HEK293 (cell line): ENCODE data around the gene ZNF276.

Experiments
- CTCF ChIA-PET: fragments of 350-600 bp; formaldehyde crosslinking; extraction: SDS; loops from one replicate; lab custom pipeline; 2021; ENCODE audit warnings: antibody characterized with exemption; lab: Yijun Ruan, JAX
- POLR2A ChIA-PET: fragments of 300-600 bp; formaldehyde crosslinking; extraction: SDS; loops from one replicate; lab custom pipeline; 2020; ENCODE audit warnings: antibody characterized with exemption, inconsistent platforms; lab: Yijun Ruan, JAX
- H3K27ac ChIP-seq: fragments of 200-500 bp; sonication (Bioruptor generic); 2 replicates; pipeline ENCODE4 v1.5.1; 2014; ENCODE audit warnings: low read depth, low read length, control low read depth, inconsistent platforms; ENCODE audit errors: extremely low read depth
- H3K36me3 ChIP-seq, 2 experiments: fragments of 200-500 bp in 1 of 2; sonication (Bioruptor generic) in 1 of 2; 1 replicate in 1 of 2; 2 replicates in 1 of 2; pipeline ENCODE4 v1.5.1; 2014 to 2017; ENCODE audit warnings: inconsistent platforms in 2 of 2, low read length in 2 of 2; ENCODE audit not compliant: control insufficient read depth in 2 of 2, insufficient read depth in 1 of 2
- H3K4me1 ChIP-seq: fragments of 200-500 bp; sonication (Bioruptor generic); 2 replicates; pipeline ENCODE4 v1.5.1; 2014; ENCODE audit warnings: mild to moderate bottlenecking, low read length, inconsistent platforms; ENCODE audit not compliant: control insufficient read depth, insufficient read depth
- H3K4me3 ChIP-seq: 2 replicates; pipeline ENCODE4 v1.5.1; 2011; ENCODE audit warnings: low read depth, mild to moderate bottlenecking, control low read depth, low read length, moderate library complexity
- H3K9me3 ChIP-seq: fragments of 200-500 bp; sonication (Bioruptor generic); 2 replicates; pipeline ENCODE4 v1.5.1; 2014; ENCODE audit warnings: low read depth, low read length, inconsistent platforms; ENCODE audit not compliant: control insufficient read depth, insufficient read depth
- GLIS1 ChIP-seq: fragments of 450-650 bp; formaldehyde crosslinking; IDR thresholded peaks from 2 replicates; pipeline ENCODE4 v1.5.1; 2016; ENCODE audit warnings: missing biosample characterization, missing genetic modification characterization
- GLIS2 ChIP-seq: fragments of 450-650 bp; formaldehyde crosslinking; IDR thresholded peaks from 2 replicates; pipeline ENCODE4 v1.5.1; 2016; ENCODE audit warnings: missing biosample characterization, missing genetic modification characterization
- KLF16 ChIP-seq: fragments of 450-650 bp; formaldehyde crosslinking; IDR thresholded peaks from 2 replicates; pipeline ENCODE4 v1.5.1; 2017; ENCODE audit warnings: missing biosample characterization, missing genetic modification characterization
- ZBTB48 ChIP-seq: fragments of 450-650 bp; formaldehyde crosslinking; IDR thresholded peaks from 2 replicates; pipeline ENCODE4 v1.5.1; 2016; ENCODE audit warnings: missing biosample characterization, missing genetic modification characterization
- ZFP3 ChIP-seq: fragments of 450-650 bp; formaldehyde crosslinking; IDR thresholded peaks from 2 replicates; pipeline ENCODE4 v1.5.1; 2016; ENCODE audit warnings: low read depth, missing biosample characterization, missing genetic modification characterization
- ZFP41 ChIP-seq: fragments of 450-650 bp; formaldehyde crosslinking; IDR thresholded peaks from 2 replicates; pipeline ENCODE4 v1.5.1; 2016; ENCODE audit warnings: missing biosample characterization, missing genetic modification characterization, borderline replicate concordance
- ZIC2 ChIP-seq: fragments of 450-650 bp; formaldehyde crosslinking; IDR thresholded peaks from 2 replicates; pipeline ENCODE4 v1.5.1; 2016; ENCODE audit warnings: missing biosample characterization, missing genetic modification characterization
- ZNF138 ChIP-seq: fragments of 450-650 bp; formaldehyde crosslinking; IDR thresholded peaks from 2 replicates; pipeline ENCODE4 v1.5.1; 2016; ENCODE audit warnings: missing biosample characterization, missing genetic modification characterization, borderline replicate concordance
- ZNF2 ChIP-seq: fragments of 450-650 bp; formaldehyde crosslinking; IDR thresholded peaks from 2 replicates; pipeline ENCODE4 v1.5.1; 2016; ENCODE audit warnings: missing biosample characterization, missing genetic modification characterization
- ZNF350 ChIP-seq: fragments of 450-650 bp; formaldehyde crosslinking; IDR thresholded peaks from 2 replicates; pipeline ENCODE4 v1.5.0; 2017; ENCODE audit warnings: missing biosample characterization, mild to moderate bottlenecking, missing genetic modification characterization
- ZNF394 ChIP-seq: fragments of 450-650 bp; formaldehyde crosslinking; IDR thresholded peaks from 2 replicates; pipeline ENCODE4 v1.5.1; 2016; ENCODE audit warnings: missing biosample characterization, missing genetic modification characterization, mild to moderate bottlenecking, moderate library complexity, borderline replicate concordance
- ZNF843 ChIP-seq: fragments of 450-650 bp; formaldehyde crosslinking; IDR thresholded peaks from 2 replicates; pipeline ENCODE4 v1.5.1; 2016; ENCODE audit warnings: missing biosample characterization, missing genetic modification characterization
- TF ChIP-seq, protein P1 (sequence below): fragments of 450-650 bp; formaldehyde crosslinking; IDR thresholded peaks from 2 replicates; pipeline ENCODE4 v1.5.1; 2016; ENCODE audit warnings: missing biosample characterization, missing genetic modification characterization
- TF ChIP-seq, protein P2 (sequence below): fragments of 450-650 bp; formaldehyde crosslinking; IDR thresholded peaks from 2 replicates; pipeline ENCODE4 v1.5.1; 2017; ENCODE audit warnings: missing biosample characterization, missing genetic modification characterization
- TF ChIP-seq, protein P3 (sequence below): fragments of 450-650 bp; formaldehyde crosslinking; IDR thresholded peaks from 2 replicates; pipeline ENCODE4 v1.5.1; 2016; ENCODE audit warnings: missing biosample characterization, missing genetic modification characterization

Gene ZNF276

DNA sequence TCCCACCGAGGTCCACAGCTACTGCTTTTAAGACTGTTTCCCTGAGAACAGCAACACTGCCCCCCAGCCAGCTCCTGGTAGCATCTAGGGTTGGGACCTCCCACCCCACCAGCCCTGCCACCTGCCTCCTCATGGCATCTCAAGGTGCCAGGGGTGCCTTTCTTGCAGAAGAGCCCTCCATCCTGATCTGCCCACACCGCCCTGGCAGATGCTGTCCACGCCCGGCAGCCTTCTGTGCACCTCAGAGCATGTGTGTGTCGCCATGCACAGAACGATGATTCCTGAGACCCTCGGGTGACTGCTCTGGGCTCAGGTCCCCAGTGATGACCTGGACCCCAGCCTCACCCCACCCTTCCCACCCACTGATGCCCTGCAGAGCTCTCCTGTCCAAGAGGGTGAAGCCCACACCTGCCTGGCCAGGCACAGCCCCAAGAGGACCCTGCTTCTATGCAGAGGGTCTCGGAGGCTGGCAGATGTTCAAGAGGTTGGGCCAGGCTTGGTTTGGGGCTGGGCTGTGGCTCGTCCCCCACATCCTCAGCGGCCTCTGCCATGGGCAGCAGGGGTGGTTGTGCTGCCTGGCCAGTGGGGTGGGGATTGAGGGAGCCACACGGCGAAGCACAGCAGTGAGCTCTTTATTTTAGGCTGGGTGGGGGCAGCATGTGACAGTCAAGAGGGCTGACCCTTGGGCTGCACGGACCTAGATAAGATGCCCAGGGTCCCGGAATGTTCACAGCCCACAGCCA is 14.6 kb upstream of the ZNF276 start:
- Histone ChIP-seq H3K4me1 (no peaks in the 10 kb centered on the region; the same call in 1 of the 2 replicates), H3K9me3 (no peaks in the 10 kb centered on the region), H3K36me3 (no peaks in the 10 kb centered on the region), H3K4me3 (no peak overlapping the region), H3K27ac (no peak overlapping the region)
- ChIA-PET CTCF (interaction anchor here (0.6 to 2.5 kb wide), 23 partner anchors 9 to 319 kb away, joined by 3 to 23 read pairs (median 5); partner anchors contain the start of gene VPS9D1), POLR2A (interaction anchor here (0.6 to 2.1 kb wide), 16 partner anchors 9 to 459 kb away, joined by 3 to 10 read pairs (median 4); partner anchors contain the start of genes CDK10, TCF25 and VPS9D1)
- TF ChIP-seq, protein P1, sequence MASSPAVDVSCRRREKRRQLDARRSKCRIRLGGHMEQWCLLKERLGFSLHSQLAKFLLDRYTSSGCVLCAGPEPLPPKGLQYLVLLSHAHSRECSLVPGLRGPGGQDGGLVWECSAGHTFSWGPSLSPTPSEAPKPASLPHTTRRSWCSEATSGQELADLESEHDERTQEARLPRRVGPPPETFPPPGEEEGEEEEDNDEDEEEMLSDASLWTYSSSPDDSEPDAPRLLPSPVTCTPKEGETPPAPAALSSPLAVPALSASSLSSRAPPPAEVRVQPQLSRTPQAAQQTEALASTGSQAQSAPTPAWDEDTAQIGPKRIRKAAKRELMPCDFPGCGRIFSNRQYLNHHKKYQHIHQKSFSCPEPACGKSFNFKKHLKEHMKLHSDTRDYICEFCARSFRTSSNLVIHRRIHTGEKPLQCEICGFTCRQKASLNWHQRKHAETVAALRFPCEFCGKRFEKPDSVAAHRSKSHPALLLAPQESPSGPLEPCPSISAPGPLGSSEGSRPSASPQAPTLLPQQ (tag by site-specific recombination): no peak
- no peak for TF ChIP-seq ZFP3
- TF ChIP-seq ZNF394 (tag by site-specific recombination): no peak
- no peak for TF ChIP-seq ZNF2 (tag by site-specific recombination)
- TF ChIP-seq, protein P2, sequence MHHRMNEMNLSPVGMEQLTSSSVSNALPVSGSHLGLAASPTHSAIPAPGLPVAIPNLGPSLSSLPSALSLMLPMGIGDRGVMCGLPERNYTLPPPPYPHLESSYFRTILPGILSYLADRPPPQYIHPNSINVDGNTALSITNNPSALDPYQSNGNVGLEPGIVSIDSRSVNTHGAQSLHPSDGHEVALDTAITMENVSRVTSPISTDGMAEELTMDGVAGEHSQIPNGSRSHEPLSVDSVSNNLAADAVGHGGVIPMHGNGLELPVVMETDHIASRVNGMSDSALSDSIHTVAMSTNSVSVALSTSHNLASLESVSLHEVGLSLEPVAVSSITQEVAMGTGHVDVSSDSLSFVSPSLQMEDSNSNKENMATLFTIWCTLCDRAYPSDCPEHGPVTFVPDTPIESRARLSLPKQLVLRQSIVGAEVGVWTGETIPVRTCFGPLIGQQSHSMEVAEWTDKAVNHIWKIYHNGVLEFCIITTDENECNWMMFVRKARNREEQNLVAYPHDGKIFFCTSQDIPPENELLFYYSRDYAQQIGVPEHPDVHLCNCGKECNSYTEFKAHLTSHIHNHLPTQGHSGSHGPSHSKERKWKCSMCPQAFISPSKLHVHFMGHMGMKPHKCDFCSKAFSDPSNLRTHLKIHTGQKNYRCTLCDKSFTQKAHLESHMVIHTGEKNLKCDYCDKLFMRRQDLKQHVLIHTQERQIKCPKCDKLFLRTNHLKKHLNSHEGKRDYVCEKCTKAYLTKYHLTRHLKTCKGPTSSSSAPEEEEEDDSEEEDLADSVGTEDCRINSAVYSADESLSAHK (tag by site-specific recombination): no peak
- TF ChIP-seq ZIC2 (tag by site-specific recombination): no peak
- TF ChIP-seq KLF16: no peak
- no peak for TF ChIP-seq ZNF350
- TF ChIP-seq ZBTB48 (tag by site-specific recombination): peak; percentile 12; the same call in 1 of the 2 replicates
- no peak for TF ChIP-seq ZFP41 (tag by site-specific recombination)
- peak; percentile 23 for TF ChIP-seq GLIS2 (tag by site-specific recombination)
- TF ChIP-seq, protein P3, sequence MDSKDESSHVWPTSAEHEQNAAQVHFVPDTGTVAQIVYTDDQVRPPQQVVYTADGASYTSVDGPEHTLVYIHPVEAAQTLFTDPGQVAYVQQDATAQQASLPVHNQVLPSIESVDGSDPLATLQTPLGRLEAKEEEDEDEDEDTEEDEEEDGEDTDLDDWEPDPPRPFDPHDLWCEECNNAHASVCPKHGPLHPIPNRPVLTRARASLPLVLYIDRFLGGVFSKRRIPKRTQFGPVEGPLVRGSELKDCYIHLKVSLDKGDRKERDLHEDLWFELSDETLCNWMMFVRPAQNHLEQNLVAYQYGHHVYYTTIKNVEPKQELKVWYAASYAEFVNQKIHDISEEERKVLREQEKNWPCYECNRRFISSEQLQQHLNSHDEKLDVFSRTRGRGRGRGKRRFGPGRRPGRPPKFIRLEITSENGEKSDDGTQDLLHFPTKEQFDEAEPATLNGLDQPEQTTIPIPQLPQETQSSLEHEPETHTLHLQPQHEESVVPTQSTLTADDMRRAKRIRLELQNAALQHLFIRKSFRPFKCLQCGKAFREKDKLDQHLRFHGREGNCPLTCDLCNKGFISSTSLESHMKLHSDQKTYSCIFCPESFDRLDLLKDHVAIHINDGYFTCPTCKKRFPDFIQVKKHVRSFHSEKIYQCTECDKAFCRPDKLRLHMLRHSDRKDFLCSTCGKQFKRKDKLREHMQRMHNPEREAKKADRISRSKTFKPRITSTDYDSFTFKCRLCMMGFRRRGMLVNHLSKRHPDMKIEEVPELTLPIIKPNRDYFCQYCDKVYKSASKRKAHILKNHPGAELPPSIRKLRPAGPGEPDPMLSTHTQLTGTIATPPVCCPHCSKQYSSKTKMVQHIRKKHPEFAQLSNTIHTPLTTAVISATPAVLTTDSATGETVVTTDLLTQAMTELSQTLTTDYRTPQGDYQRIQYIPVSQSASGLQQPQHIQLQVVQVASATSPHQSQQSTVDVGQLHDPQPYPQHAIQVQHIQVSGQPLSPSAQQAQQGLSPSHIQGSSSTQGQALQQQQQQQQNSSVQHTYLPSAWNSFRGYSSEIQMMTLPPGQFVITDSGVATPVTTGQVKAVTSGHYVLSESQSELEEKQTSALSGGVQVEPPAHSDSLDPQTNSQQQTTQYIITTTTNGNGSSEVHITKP (tag by site-specific recombination): no peak

DNA sequence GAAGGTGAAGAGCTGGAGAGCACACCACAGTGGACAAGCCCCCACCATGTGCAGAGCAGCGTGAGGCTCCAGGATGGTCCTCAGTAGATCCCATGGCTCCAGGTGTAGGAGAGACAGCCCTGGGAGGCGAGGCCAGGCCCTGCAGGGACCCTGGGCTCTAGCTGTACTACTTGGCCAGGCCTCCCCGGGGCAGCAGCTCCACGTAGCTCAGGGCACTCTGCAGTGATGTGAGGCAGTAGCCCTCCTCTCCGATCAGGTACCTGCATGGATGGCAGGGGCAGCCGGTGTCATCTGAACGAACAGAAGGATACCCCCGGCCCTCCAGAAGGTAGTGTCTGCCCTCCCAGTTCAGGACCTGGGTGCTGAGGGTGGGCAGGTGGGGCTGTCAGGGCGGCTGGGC is 13.6 kb upstream of the ZNF276 start:
- no peaks in the 10 kb centered on the region for H3K9me3 ChIP-seq
- ChIA-PET CTCF (interaction anchor here (0.5 to 0.8 kb wide), 2 partner anchors 34 to 166 kb away, joined by 3 to 5 read pairs; partner anchors contain the start of gene TCF25), POLR2A (interaction anchor here (1.2 kb wide), 1 partner anchor 10 kb away, joined by 3 read pairs; no protein-coding TSS in a partner anchor)
- H3K4me3 ChIP-seq: no peak overlapping the region
- H3K27ac ChIP-seq: no peak overlapping the region
- no peaks in the 10 kb centered on the region for H3K36me3 ChIP-seq
- H3K4me1 ChIP-seq: no peaks in the 10 kb centered on the region; the same call in 1 of the 2 replicates
- TF ChIP-seq ZNF843 (no peak), ZNF138 (no peak), GLIS1 (tag by site-specific recombination) (0 out of 2 replicates have a peak, but pooled peaks have one; percentile 18)
- TF ChIP-seq, protein P3 (tag by site-specific recombination): 0 out of 2 replicates have a peak, but pooled peaks have one; percentile 18
- TF ChIP-seq, all 188 proteins: peak for 2
